NB4 (cell line): ENCODE results near the gene ZNF460.

Source experiments
- CTCF ChIP-seq: IDR thresholded peaks from one replicate; pipeline ENCODE4 v1.5.1; 2012; ENCODE audit warnings: low read depth, low read length
- POLR2A ChIP-seq: IDR thresholded peaks from 2 replicates; pipeline ENCODE4 v1.6.1; 2011; ENCODE audit warnings: mild to moderate bottlenecking; ENCODE audit not compliant: insufficient read length; ENCODE audit errors: extremely low read depth

GRCh38 chr19:57279418-57280164, 694 bp upstream of the ZNF460 start:
- peak; percentile 43 for TF ChIP-seq POLR2A
- no peak for TF ChIP-seq CTCF
